Tongue (tissue), 2 donors: ENCODE measurements around the gene IFT122. TPM values are rescaled to one million over a fixed set of nuclear protein-coding genes. Genes with fewer than 3 reads are reported as not detected.
"Not testable (repeated sequence)": the region's sequence is repeated elsewhere in the genome, so short reads cannot be mapped to it uniquely, and the experiment has no call there.

Experiments used
- DNase-seq: peaks from one replicate; pipeline ENCODE4 v3.0.0-alpha.2; 2015
- total RNA-seq: library from RNA; depleted of rRNA; stranded (reverse); fragments of >200 nt; gene quantifications from one replicate; pipeline ENCODE4 v1.2.3, GENCODE V29; 2014

Gene IFT122, protein sequence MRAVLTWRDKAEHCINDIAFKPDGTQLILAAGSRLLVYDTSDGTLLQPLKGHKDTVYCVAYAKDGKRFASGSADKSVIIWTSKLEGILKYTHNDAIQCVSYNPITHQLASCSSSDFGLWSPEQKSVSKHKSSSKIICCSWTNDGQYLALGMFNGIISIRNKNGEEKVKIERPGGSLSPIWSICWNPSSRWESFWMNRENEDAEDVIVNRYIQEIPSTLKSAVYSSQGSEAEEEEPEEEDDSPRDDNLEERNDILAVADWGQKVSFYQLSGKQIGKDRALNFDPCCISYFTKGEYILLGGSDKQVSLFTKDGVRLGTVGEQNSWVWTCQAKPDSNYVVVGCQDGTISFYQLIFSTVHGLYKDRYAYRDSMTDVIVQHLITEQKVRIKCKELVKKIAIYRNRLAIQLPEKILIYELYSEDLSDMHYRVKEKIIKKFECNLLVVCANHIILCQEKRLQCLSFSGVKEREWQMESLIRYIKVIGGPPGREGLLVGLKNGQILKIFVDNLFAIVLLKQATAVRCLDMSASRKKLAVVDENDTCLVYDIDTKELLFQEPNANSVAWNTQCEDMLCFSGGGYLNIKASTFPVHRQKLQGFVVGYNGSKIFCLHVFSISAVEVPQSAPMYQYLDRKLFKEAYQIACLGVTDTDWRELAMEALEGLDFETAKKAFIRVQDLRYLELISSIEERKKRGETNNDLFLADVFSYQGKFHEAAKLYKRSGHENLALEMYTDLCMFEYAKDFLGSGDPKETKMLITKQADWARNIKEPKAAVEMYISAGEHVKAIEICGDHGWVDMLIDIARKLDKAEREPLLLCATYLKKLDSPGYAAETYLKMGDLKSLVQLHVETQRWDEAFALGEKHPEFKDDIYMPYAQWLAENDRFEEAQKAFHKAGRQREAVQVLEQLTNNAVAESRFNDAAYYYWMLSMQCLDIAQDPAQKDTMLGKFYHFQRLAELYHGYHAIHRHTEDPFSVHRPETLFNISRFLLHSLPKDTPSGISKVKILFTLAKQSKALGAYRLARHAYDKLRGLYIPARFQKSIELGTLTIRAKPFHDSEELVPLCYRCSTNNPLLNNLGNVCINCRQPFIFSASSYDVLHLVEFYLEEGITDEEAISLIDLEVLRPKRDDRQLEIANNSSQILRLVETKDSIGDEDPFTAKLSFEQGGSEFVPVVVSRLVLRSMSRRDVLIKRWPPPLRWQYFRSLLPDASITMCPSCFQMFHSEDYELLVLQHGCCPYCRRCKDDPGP
- 37.7 TPM for total RNA-seq

DNA sequence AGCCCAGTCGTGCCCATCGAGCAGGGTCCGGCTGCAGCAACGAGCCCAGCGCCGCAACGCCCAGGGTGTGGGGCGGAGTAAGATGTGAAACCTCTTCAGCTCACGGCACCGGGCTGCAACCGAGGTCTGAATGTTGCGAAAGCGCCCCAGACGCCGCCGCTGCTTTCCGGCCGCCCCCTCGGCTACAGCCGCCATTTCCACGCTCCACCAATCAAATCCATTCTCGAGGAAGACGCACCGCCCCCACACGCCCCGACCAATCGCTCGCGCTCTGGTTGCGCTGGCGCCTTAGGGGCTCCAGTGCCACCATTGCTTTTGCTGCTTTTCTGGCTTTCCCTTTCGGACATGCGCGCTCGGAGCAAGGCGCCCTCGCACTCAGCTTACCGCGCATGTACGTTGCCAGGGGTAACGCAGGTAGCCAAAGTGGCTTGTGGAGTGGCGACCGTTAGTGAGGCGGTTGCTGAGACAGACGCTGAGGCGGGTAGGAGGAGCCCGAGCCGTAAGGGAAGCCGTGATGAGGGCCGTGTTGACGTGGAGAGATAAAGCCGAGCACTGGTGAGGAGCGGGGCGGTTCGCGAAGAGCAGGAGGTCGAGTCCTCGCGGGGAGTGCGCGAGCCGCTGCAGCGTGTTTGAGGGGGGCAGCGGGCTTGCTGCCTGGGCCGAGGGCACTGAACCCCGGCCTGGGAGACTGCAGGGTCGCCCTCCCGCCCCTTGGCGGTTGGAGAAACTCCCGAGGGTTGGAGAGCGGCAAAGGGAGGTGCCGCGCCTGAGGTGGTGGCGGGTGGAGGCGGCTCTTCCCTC lies at the start of gene IFT122, which contains the start of gene MBD4:
Gene IFT122, plus strand, starts transcription at position 408 of the 801 bp plus-strand sequence. Its CDS starts 107 bp downstream, at position 515.
Gene MBD4, minus strand, starts transcription at position 132 of the 801 bp plus-strand sequence. Its CDS starts 115 bp downstream, at position 17.
- peak; percentile 99 for DNase-seq

- DNase-seq: not testable (repeated sequence)
These were observed 48.4 kb upstream of the IFT122 start for GRCh38 chr3:129391583-129391982.

- DNase-seq: not testable (repeated sequence)
These were observed 47.7 kb upstream of the IFT122 start for GRCh38 chr3:129392106-129392887.

- DNase-seq: no peak
These were observed 46.8 kb upstream of the IFT122 start for GRCh38 chr3:129393271-129393670.

DNA sequence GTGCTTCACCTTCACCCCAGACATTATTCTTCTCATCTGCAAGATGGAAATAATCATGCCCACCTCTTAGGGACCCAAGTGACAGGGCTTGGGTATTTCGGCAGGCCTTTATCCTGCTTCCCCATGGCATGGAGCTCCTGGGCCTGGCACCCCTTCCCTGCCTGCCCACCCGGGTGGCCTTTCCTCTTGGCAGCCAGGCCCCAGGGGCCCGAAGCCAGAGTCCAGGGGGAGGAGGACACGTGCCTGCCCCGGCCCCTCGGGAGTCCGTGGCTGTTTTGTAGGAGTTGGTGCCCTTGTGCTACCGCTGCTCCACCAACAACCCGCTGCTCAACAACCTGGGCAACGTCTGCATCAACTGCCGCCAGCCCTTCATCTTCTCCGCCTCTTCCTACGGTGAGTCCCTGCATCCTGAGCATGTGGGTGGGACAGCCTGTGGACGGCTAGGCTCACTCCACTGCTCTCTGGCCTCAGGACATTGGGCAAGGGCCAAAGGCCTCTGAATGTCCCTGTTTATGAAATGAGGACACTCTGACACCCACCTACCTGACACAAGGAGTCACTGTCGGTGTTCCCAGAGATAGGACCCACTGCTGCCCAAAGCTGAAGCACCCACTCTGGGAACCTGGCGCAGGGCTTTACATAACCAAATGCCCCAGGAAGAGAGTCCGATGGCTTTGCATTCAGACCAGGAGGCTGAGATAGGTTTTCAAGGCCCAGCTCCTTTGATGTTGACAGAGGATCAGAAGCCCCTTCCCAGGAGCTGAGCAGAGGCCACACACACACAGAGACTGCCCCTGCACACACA lies 46.1 kb upstream of the IFT122 start:
- not testable (repeated sequence) for DNase-seq

- peak; percentile 25 for DNase-seq
These were observed 41.2 kb upstream of the IFT122 start for GRCh38 chr3:129398803-129399144.

DNA sequence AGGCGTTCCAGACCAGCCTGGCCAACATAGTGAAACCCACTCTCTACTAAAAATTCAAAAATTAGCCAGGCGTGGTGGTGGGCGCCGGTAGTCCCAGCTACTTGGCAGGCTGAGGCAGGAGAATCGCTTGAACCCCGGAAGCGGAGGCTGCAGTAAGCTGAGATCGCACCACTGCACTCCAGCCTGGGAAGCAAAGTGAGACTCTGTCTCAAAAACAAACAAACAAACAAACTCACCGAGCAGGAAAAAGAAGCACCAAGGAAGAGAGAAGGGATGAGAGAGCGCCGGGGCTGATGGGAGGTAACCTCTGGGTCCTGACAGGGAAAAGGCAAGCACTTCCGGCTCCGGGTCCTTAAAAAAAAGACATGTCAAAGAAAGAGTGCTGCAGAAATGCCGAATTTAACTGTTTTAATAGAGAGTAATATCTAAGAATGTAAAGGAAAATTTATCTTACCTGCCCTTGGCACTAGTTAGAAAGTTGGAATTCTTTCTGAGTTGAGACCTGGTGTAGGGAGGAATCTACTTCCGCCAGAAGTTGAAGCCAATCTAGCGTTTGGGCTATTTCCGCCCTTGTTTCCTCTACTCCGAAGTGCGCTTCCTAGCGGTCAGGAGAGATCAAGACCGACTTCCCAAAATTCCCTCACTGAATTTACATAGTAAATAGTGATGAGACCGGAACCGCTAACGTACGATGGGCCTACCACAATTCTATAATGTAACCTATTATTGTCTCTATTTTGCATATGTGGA lies 40.7 kb upstream of the IFT122 start:
- peak; percentile 98 for DNase-seq

- DNase-seq: no peak
These were observed 40.1 kb upstream of the IFT122 start for GRCh38 chr3:129399895-129400357.

DNA sequence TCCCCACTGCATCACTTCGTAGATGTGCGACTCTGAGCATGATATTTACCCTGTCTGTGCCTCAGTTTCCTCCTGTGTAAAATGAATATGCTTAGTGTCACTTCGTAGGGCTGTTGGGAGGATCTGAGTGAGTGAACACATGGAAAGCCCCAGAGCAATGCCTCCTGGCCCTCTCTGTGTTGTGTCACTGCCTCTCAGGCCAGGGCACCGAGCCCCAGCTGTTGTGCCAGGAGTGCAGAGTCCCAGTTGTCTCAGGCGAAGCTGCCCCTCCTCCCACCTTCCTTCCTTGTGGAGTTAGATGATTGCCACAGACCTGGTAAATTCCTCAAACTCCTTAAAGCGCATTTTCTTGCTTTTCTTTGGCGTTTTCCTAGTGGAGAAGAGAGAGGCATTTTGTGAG lies 37.8 kb upstream of the IFT122 start:
- DNase-seq: no peak

GRCh38 chr3:129402616-129403015 lies 37.4 kb upstream of the IFT122 start:
- no peak for DNase-seq

GRCh38 chr3:129403450-129403849 lies 36.6 kb upstream of the IFT122 start:
- no peak for DNase-seq

DNA sequence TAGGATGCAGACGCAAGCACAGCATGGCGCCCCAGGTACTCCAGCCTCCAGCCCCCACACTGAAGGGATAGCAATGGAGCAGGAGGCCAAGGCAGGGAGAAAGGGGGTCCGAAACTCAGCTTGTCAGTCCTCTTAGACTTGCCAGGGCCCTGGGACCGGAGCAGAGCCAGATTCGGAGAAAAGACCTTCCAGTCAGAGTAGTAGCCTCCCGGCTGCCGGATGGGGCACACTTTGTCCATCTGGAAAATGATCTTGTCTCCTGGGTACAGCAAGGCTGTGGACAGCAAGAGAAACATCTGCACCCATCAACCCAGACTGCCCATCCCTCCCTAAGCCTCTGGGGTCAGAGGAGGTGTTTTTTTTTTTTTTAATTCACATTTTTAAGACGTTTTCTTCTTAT lies 35.9 kb upstream of the IFT122 start:
- no peak for DNase-seq

- DNase-seq: no peak
These were observed 35.4 kb upstream of the IFT122 start for GRCh38 chr3:129404610-129405009.

- DNase-seq: peak; percentile 57
These were observed 30.5 kb upstream of the IFT122 start for GRCh38 chr3:129409541-129409940.

GRCh38 chr3:129410971-129411370 lies 29.1 kb upstream of the IFT122 start:
- no peak for DNase-seq

DNA sequence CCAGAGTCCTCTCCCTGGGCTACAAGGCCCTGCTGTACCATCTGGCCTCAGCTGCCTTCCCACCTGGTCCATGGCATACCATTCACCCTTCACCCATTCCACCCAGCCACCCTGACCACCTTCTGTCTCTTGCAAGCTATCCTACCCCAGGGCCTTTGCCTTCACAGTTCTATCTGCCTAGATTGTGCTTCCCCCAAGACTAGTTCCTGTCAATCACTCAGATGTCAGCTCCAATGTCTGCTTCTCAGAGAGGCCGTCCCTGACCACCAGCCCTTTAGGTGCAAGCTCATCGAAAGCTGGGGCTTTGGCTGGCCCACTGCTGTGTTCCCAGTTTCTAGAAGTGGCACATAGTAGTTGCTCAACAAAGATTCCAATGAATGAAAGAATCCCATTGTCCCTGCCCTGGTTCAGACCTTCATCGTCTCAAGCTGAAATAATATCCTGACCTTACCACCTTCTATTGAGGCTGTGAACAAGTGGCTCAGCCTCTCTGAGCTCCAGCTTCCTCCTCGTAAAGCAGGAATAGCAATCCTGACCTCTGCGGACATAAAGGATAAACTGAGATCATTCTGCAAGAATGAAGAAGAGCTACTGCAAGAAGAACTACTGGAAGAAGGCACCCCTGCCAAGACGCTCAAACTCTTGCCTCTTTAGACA lies 27.4 kb upstream of the IFT122 start:
- no peak for DNase-seq

DNA sequence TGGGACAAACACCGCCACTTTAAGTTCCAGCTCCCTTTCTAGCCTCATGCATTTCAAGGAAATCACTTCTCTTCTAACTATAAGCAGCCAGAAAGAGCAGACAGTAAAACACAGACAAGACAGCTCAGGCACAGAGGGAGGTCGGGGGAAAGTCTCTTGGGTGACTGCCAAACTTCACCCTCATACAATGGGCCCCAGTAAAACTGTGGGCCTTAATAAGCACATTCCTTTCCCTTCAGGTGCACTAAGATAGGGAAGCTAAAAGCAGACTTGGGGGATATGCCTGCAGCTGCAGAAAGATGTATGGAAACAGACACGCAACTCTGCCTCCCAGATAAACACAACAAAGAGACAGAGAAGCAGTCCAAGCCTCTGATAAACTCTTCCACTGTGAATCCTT lies 26.8 kb upstream of the IFT122 start:
- DNase-seq: not testable (repeated sequence)
